Stimulated activated CD8-positive, alpha-beta memory T cell treated with anti-CD3 and anti-CD28 coated beads, Interleukin-12 subunit alpha, Interleukin-12 subunit beta, amount 100 ng/mL, for 1 hour (primary cell): ENCODE results near the gene DEF6.
"Not testable (repeated sequence)": the region's sequence is repeated elsewhere in the genome, so short reads cannot be mapped to it uniquely, and the experiment has no call there.

ENCODE experiments used
- DNase-seq: peaks from one replicate; pipeline ENCODE4 v3.0.0-alpha.2; 2020; ENCODE audit warnings: low read depth

The DEF6 gene

GRCh38 chr6:35282472-35282871 is 15.1 kb upstream of the DEF6 start:
- no peak for DNase-seq

- DNase-seq: no peak
Measured at GRCh38 chr6:35283361-35283760, 14.3 kb upstream of the DEF6 start.

- no peak for DNase-seq
Measured at GRCh38 chr6:35287671-35288396, 9.8 kb upstream of the DEF6 start.

- DNase-seq: no peak
Measured at GRCh38 chr6:35288834-35289233, 8.8 kb upstream of the DEF6 start.

GRCh38 chr6:35291491-35291890 is 6.1 kb upstream of the DEF6 start:
- DNase-seq: no peak

GRCh38 chr6:35292494-35292893 is 5.1 kb upstream of the DEF6 start:
- no peak for DNase-seq

GRCh38 chr6:35293681-35294080 is 3.9 kb upstream of the DEF6 start:
- no peak for DNase-seq

GRCh38 chr6:35294308-35294945 is 3.2 kb upstream of the DEF6 start:
- no peak for DNase-seq

- DNase-seq: no peak
Measured at GRCh38 chr6:35295036-35295435, 2.6 kb upstream of the DEF6 start.

- no peak for DNase-seq
Measured at GRCh38 chr6:35295521-35296315, 1.9 kb upstream of the DEF6 start.

GRCh38 chr6:35296931-35297600 is 552 bp upstream of the DEF6 start:
- no peak for DNase-seq

GRCh38 chr6:35298625-35299140 is 1.1 kb downstream of the DEF6 start:
- no peak for DNase-seq

GRCh38 chr6:35299674-35300073 is 2.1 kb downstream of the DEF6 start:
- no peak for DNase-seq

- DNase-seq: no peak
Measured at GRCh38 chr6:35300848-35301247, 3.2 kb downstream of the DEF6 start.

- DNase-seq: peak; percentile 78
Measured at GRCh38 chr6:35302604-35303241, 5.1 kb downstream of the DEF6 start.

- no peak for DNase-seq
Measured at GRCh38 chr6:35304299-35304698, 6.7 kb downstream of the DEF6 start.

- no peak for DNase-seq
Measured at GRCh38 chr6:35305117-35305516, 7.5 kb downstream of the DEF6 start.

- not testable (repeated sequence) for DNase-seq
Measured at GRCh38 chr6:35307138-35307537, 9.5 kb downstream of the DEF6 start.

- DNase-seq: not testable (repeated sequence)
Measured at GRCh38 chr6:35308543-35308942, 10.9 kb downstream of the DEF6 start.

GRCh38 chr6:35309611-35310264 is 12.1 kb downstream of the DEF6 start:
- DNase-seq: no peak

- no peak for DNase-seq
Measured at GRCh38 chr6:35310265-35310831, 12.7 kb downstream of the DEF6 start.
